ENCODE measurements around the gene ZRANB3. TPM values are rescaled to one million over a fixed set of nuclear protein-coding genes. Genes with fewer than 3 reads are reported as not detected.
A peak's percentile ranks its signal among the peaks of the same experiment; 100 is the strongest.

The ZRANB3 gene
- total RNA-seq, 1 donor from 2014 or later, result 3.7 TPM

- DNase-seq (no peak), ATAC-seq (no peak)
- Histone ChIP-seq H3K4me1 (no peaks in the 10 kb centered on the region), H3K9me3 (no peaks in the 10 kb centered on the region), H3K4me3 (no peak overlapping the region), H3K36me3 (peaks cover 93% of the 10 kb centered on the region), H3K27me3 (ENCODE audit: low read depth) (no peaks in the 10 kb centered on the region), H3K27ac (no peak overlapping the region)
- no peak for TF ChIP-seq CTCF (IDR thresholded peaks at IDR 0.05)
- intact Hi-C loops (cut with DNase I), result no loop called here
These were observed 373.2 kb downstream of the ZRANB3 start for GRCh38 chr2:135157856-135158255.

GRCh38 chr2:135154962-135155361 is 376.1 kb downstream of the ZRANB3 start:
- ATAC-seq (no peak), DNase-seq (no peak)
- intact Hi-C loops (cut with DNase I), result no loop called here
- Histone ChIP-seq H3K4me1 (no peaks in the 10 kb centered on the region), H3K9me3 (no peaks in the 10 kb centered on the region), H3K27me3 (ENCODE audit: low read depth) (no peaks in the 10 kb centered on the region), H3K4me3 (no peak overlapping the region), H3K27ac (no peak overlapping the region), H3K36me3 (peaks cover 97% of the 10 kb centered on the region)
- TF ChIP-seq CTCF (IDR thresholded peaks at IDR 0.05), result no peak

- DNase-seq (no peak), ATAC-seq (no peak)
- intact Hi-C loops (cut with DNase I), result no loop called here
- no peak for TF ChIP-seq CTCF (IDR thresholded peaks at IDR 0.05)
- Histone ChIP-seq H3K27ac (no peak overlapping the region), H3K9me3 (no peaks in the 10 kb centered on the region), H3K4me3 (no peak overlapping the region), H3K27me3 (ENCODE audit: low read depth) (no peaks in the 10 kb centered on the region), H3K4me1 (no peaks in the 10 kb centered on the region), H3K36me3 (peaks cover 71% of the 10 kb centered on the region)
These were observed 378.7 kb downstream of the ZRANB3 start for GRCh38 chr2:135152361-135152760.

GRCh38 chr2:135151615-135152014 is 379.4 kb downstream of the ZRANB3 start:
- Histone ChIP-seq H3K27me3 (ENCODE audit: low read depth) (no peaks in the 10 kb centered on the region), H3K9me3 (no peaks in the 10 kb centered on the region), H3K27ac (no peak overlapping the region), H3K36me3 (peaks cover 65% of the 10 kb centered on the region), H3K4me3 (no peak overlapping the region), H3K4me1 (no peaks in the 10 kb centered on the region)
- no peak for DNase-seq
- no peak for ATAC-seq
- no peak for TF ChIP-seq CTCF (IDR thresholded peaks at IDR 0.05)
- intact Hi-C loops (cut with DNase I), result no loop called here

- intact Hi-C loops (cut with DNase I), result no loop called here
- H3K9me3 ChIP-seq, result no peaks in the 10 kb centered on the region
- H3K36me3 ChIP-seq, result peaks cover 57% of the 10 kb centered on the region
- H3K27ac ChIP-seq, result no peak overlapping the region
- DNase-seq (no peak), ATAC-seq (peak in 1 of 2 donors; percentile 59)
- no peak overlapping the region for H3K4me3 ChIP-seq
- no peak for TF ChIP-seq CTCF (IDR thresholded peaks at IDR 0.05)
- H3K4me1 ChIP-seq, result no peaks in the 10 kb centered on the region
- H3K27me3 ChIP-seq (ENCODE audit: low read depth), result no peaks in the 10 kb centered on the region
These were observed 380.3 kb downstream of the ZRANB3 start for GRCh38 chr2:135150725-135151124.

- Histone ChIP-seq H3K27ac (no peak overlapping the region), H3K4me3 (no peak overlapping the region), H3K9me3 (no peaks in the 10 kb centered on the region), H3K4me1 (no peaks in the 10 kb centered on the region), H3K27me3 (ENCODE audit: low read depth) (no peaks in the 10 kb centered on the region), H3K36me3 (peaks cover 46% of the 10 kb centered on the region)
- intact Hi-C loops (cut with DNase I), result no loop called here
- ATAC-seq (no peak), DNase-seq (no peak)
- no peak for TF ChIP-seq CTCF (IDR thresholded peaks at IDR 0.05)
These were observed 381.8 kb downstream of the ZRANB3 start for GRCh38 chr2:135149251-135149650.
